Right atrium auricular region (tissue), 2 donors: Measurements from ENCODE around the gene CASP9. TPM values are rescaled to one million over a fixed set of nuclear protein-coding genes. Genes with fewer than 3 reads are reported as not detected.

Experiments used
- DNase-seq: peaks from one replicate; pipeline ENCODE4 v3.0.0-alpha.2; 2019; ENCODE audit warnings: low spot score
- H3K27ac ChIP-seq, 2 donors: fragments of 200-600 bp; sonication (generic); 1 replicate in 1 of 2; 2 replicates in 1 of 2; pipeline ENCODE4 v1.5.1; 2016 to 2019
- H3K27me3 ChIP-seq, 2 donors: fragments of 200-600 bp; sonication (generic); one replicate each; pipeline versions ENCODE4 v1.5.1 to v1.6.0; 2017 to 2019
- H3K36me3 ChIP-seq: fragments of 200-600 bp; sonication (generic); one replicate; pipeline ENCODE4 v1.5.1; 2016
- H3K4me1 ChIP-seq, 2 donors: fragments of 200-600 bp; sonication (generic); one replicate each; pipeline versions ENCODE4 v1.5.1 to v1.6.0; 2017 to 2019
- H3K4me3 ChIP-seq, 2 donors: fragments of 200-600 bp; sonication (generic); 1 replicate in 1 of 2; 2 replicates in 1 of 2; pipeline ENCODE4 v1.5.1; 2017 to 2019; ENCODE audit warnings: mild to moderate bottlenecking in 1 of 2, moderate library complexity in 1 of 2
- H3K9me3 ChIP-seq, 2 donors: fragments of 200-600 bp; sonication (generic); one replicate each; pipeline ENCODE4 v1.5.1; 2019
- total RNA-seq, 2 donors: library from RNA; depleted of rRNA; stranded (reverse); fragments of >200 nt; gene quantifications; one replicate each; pipeline ENCODE4 v1.1.0, GENCODE V29; 2016
- TF ChIP-seq, protein P1 (sequence below), 2 donors: fragments of 200-600 bp; sonication (generic); IDR thresholded peaks; one replicate each; pipeline ENCODE4 v1.5.1; 2019; ENCODE audit warnings: antibody characterized with exemption in 2 of 2

CASP9 gene
- total RNA-seq, 2 donors from 2014 or later: 6.8 to 11.9 TPM

- Histone ChIP-seq H3K4me3 (no peak overlapping the region), H3K4me1 (no peaks in the 10 kb centered on the region), H3K36me3 (no peaks in the 10 kb centered on the region), H3K27ac (no peak overlapping the region), H3K9me3 (no peaks in the 10 kb centered on the region), H3K27me3 (no peaks in the 10 kb centered on the region)
- TF ChIP-seq, protein P1, sequence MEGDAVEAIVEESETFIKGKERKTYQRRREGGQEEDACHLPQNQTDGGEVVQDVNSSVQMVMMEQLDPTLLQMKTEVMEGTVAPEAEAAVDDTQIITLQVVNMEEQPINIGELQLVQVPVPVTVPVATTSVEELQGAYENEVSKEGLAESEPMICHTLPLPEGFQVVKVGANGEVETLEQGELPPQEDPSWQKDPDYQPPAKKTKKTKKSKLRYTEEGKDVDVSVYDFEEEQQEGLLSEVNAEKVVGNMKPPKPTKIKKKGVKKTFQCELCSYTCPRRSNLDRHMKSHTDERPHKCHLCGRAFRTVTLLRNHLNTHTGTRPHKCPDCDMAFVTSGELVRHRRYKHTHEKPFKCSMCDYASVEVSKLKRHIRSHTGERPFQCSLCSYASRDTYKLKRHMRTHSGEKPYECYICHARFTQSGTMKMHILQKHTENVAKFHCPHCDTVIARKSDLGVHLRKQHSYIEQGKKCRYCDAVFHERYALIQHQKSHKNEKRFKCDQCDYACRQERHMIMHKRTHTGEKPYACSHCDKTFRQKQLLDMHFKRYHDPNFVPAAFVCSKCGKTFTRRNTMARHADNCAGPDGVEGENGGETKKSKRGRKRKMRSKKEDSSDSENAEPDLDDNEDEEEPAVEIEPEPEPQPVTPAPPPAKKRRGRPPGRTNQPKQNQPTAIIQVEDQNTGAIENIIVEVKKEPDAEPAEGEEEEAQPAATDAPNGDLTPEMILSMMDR (IDR thresholded peaks at IDR 0.05): no peak
- no peak for DNase-seq
These were observed 81.3 kb downstream of the CASP9 start for GRCh38 chr1:15442759-15443158.

DNA sequence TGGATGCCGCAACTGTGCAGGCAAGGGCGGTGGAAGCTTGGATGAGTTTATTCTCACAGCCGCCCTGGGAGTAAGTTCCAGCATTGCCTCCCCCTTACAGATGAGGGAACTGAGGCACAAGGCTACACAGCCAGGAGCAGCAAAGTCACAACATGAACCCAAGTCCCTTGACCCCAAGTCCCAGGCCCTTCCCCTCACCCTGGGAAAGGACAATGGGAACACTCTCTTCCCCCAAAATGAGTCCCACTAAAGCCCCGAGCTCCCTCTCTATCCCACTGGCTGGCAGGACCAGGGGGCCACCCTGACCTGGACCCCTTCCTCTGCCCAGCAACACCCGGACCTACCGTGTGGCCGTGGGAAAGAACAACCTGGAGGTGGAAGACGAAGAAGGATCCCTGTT is 81.9 kb downstream of the CASP9 start:
- H3K9me3 ChIP-seq: no peaks in the 10 kb centered on the region
- H3K27me3 ChIP-seq: no peaks in the 10 kb centered on the region
- H3K36me3 ChIP-seq: no peaks in the 10 kb centered on the region
- no peak for DNase-seq
- no peak overlapping the region for H3K4me3 ChIP-seq
- no peak overlapping the region for H3K27ac ChIP-seq
- TF ChIP-seq, protein P1 (IDR thresholded peaks at IDR 0.05): no peak
- no peaks in the 10 kb centered on the region for H3K4me1 ChIP-seq

Other genes with a start within 250 kb of the CASP9 start
- gene EFHD2, start 114.3 kb downstream of the CASP9 start, total RNA-seq: 10 to 100 TPM; 13.7 to 23.9 TPM
- gene CTRC, start 85.8 kb downstream of the CASP9 start, total RNA-seq: not detected
- gene CELA2A, start 67.5 kb downstream of the CASP9 start, total RNA-seq: not detected
- not detected for gene CELA2B, start 48.1 kb downstream of the CASP9 start, total RNA-seq
- 10 to 100 TPM; 11.2 to 14.5 TPM for gene DNAJC16, start 2.6 kb upstream of the CASP9 start, total RNA-seq
- not detected for gene AGMAT, start 60.8 kb upstream of the CASP9 start, total RNA-seq
- 10 to 100 TPM; 16.5 to 24.7 TPM for gene DDI2, start 93.2 kb upstream of the CASP9 start, total RNA-seq
- 10 to 100 TPM; 53.6 to 78.1 TPM for gene PLEKHM2, start 160.1 kb upstream of the CASP9 start, total RNA-seq
- gene SLC25A34, start 212.0 kb upstream of the CASP9 start, total RNA-seq: 10 to 100 TPM in 1 of 2 donors, 1 to 10 TPM in 1; 4.2 to 16.1 TPM
- gene TMEM82, start 218.3 kb upstream of the CASP9 start, total RNA-seq: not detected
- gene FBLIM1, start 234.6 kb upstream of the CASP9 start, total RNA-seq: 100 to 1,000 TPM in 1 of 2 donors, 10 to 100 TPM in 1; 66.6 to 124 TPM